Measurements from ENCODE around the gene ART5. TPM values are rescaled to one million over a fixed set of nuclear protein-coding genes. Genes with fewer than 3 reads are reported as not detected.

Gene ART5
- total RNA-seq, 2 donors from 2014 or later = 6.4 to 7.8 TPM

DNA sequence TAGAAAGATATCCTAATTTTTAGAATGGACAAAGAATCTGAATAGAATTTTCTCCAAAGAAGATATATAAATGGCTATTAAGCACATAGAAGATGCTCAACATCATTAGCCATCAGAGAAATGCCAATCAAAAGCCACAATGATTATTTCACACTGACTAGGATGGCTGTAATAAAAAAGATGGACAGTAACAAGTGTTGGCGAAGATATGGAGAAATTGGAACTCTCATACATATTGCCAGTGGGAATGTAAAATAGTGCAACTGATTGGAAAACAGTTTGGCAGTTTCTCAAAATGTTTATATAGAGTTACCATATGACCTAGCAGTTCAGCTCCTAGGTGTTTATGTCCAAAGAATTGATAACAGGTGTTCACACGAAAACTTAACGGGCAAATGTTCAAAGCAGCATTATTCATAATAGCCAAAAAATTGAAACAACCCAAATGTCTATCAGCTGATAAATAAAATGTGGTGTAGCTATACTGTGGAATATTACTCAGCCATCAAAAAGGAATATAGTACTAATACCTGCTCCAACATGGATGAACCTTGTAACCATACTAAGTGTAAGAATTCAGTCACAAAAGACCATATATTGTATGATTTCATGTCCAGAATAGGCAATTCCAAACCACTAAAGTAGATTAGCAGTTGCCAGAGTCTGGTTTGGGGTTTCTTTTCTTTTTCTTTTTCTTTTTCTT, 29.7 kb downstream of the ART5 start:
- Mint-ChIP-seq H3K27ac (no peak overlapping the region), H3K4me1 (peaks cover 18% of the 10 kb centered on the region), H3K27me3 (ENCODE audit: insufficient read depth) (peaks cover 42% of the 10 kb centered on the region), H3K36me3 (ENCODE audit: low read depth) (no peaks in the 10 kb centered on the region), H3K9me3 (peaks cover 4% of the 10 kb centered on the region), H3K4me3 (no peak overlapping the region)
- Histone ChIP-seq H3K36me3 (ENCODE audit: control insufficient read depth, insufficient read depth, low read length) (no peaks in the 10 kb centered on the region), H3K9me3 (ENCODE audit: control insufficient read depth, low read length) (peaks cover 8% of the 10 kb centered on the region), H3K27me3 (ENCODE audit: control insufficient read depth, insufficient read depth, low read length, poor library complexity, severe bottlenecking) (peaks cover 8% of the 10 kb centered on the region), H3K4me3 (ENCODE audit: low read length) (no peak overlapping the region), H3K27ac (ENCODE audit: low read depth, low read length) (no peak overlapping the region), H3K4me1 (ENCODE audit: control insufficient read depth, insufficient read depth, low read length) (no peaks in the 10 kb centered on the region), H3K9ac (ENCODE audit: extremely low read depth, low read length, poor library complexity, severe bottlenecking) (no peak overlapping the region)
- TF ChIP-seq, protein P1, sequence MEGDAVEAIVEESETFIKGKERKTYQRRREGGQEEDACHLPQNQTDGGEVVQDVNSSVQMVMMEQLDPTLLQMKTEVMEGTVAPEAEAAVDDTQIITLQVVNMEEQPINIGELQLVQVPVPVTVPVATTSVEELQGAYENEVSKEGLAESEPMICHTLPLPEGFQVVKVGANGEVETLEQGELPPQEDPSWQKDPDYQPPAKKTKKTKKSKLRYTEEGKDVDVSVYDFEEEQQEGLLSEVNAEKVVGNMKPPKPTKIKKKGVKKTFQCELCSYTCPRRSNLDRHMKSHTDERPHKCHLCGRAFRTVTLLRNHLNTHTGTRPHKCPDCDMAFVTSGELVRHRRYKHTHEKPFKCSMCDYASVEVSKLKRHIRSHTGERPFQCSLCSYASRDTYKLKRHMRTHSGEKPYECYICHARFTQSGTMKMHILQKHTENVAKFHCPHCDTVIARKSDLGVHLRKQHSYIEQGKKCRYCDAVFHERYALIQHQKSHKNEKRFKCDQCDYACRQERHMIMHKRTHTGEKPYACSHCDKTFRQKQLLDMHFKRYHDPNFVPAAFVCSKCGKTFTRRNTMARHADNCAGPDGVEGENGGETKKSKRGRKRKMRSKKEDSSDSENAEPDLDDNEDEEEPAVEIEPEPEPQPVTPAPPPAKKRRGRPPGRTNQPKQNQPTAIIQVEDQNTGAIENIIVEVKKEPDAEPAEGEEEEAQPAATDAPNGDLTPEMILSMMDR (conservative IDR thresholded peaks at IDR 0.05) = no peak
- 75 to 82% methylated on average over 2 to 3 of the region's 3 CpGs for WGBS, 2 experiments (ENCODE audit: insufficient coverage in 1 of 2, insufficient read length in 1 of 2)
- DNase-seq = no peak

DNA sequence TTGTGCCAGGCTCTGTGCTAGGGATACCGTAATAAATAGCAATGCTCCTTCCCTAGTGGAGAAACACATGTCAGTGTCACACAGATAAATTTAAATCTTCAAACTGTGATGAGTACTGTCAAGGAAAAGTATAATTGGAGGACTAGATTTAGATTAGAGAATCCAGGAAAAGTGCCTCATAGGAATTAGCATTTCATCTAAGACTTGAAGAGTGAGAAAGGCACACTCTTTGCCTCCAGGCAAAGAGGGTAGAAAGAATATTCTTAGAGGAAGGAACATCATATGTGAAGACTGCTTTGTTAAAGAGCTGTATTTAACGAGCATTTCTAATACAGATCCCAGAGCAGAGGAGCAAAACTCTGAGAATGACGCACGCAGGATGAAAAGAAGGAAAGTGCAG, 30.9 kb downstream of the ART5 start:
- no peak overlapping the region for H3K4me3 Mint-ChIP-seq
- H3K36me3 Mint-ChIP-seq (ENCODE audit: low read depth) = no peaks in the 10 kb centered on the region
- no peak overlapping the region for H3K9ac ChIP-seq (ENCODE audit: extremely low read depth, low read length, poor library complexity, severe bottlenecking)
- peaks cover 6% of the 10 kb centered on the region for H3K27me3 ChIP-seq (ENCODE audit: control insufficient read depth, insufficient read depth, low read length, poor library complexity, severe bottlenecking)
- DNase-seq = no peak
- peaks cover 8% of the 10 kb centered on the region for H3K9me3 ChIP-seq (ENCODE audit: control insufficient read depth, low read length)
- no peaks in the 10 kb centered on the region for H3K36me3 ChIP-seq (ENCODE audit: control insufficient read depth, insufficient read depth, low read length)
- H3K27ac Mint-ChIP-seq = no peak overlapping the region
- no peaks in the 10 kb centered on the region for H3K4me1 ChIP-seq (ENCODE audit: control insufficient read depth, insufficient read depth, low read length)
- TF ChIP-seq, protein P1 (conservative IDR thresholded peaks at IDR 0.05) = no peak
- H3K4me3 ChIP-seq (ENCODE audit: low read length) = no peak overlapping the region
- peaks cover 4% of the 10 kb centered on the region for H3K9me3 Mint-ChIP-seq
- peaks cover 29% of the 10 kb centered on the region for H3K27me3 Mint-ChIP-seq (ENCODE audit: insufficient read depth)
- 77 to 95% methylated on average over 4 of the region's 4 CpGs for WGBS, 2 experiments (ENCODE audit: insufficient coverage in 1 of 2, insufficient read length in 1 of 2)
- peak overlapping the region; percentile 17 for H3K27ac ChIP-seq (ENCODE audit: low read depth, low read length)
- peaks cover 18% of the 10 kb centered on the region for H3K4me1 Mint-ChIP-seq

DNA sequence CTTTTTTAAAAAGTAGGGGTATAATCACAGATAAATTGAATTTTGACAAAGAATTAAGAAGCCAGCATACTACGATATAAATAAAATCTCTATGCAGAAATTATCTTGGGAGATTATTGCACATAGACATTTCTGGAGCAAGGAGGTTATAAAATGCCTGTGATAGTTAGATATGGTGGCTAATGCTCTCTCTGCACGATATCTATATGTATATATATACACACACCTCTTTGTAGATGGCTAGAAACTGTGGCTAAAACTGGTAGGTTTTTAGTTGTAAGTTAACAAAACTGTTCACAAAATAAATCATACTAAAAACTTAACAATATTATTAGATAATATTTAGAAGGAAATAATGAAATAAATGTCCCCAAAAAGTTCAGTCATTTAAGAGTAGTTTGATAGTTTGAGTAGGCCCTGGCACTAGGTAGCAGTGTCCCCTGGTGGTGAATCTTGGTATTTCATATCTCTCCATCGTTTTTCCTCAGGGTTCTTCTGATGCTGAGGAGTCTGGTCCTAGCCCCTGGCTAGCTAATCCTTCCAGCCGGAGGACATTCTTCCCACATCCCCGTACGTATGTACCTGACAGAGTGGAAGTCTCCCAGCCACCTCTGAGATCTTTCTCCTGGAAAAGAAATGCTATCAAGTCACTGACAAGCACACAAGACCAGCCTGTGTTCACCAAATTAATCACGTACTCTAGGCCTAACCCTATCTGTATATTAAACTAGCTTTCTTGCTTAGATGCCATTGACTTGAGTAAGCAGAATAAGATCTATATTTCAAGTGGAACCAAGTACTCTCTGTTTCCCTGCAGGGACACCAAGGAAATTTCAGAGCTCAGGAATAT, 32.2 kb downstream of the ART5 start:
- peaks cover 8% of the 10 kb centered on the region for H3K9me3 ChIP-seq (ENCODE audit: control insufficient read depth, low read length)
- DNase-seq = peak; percentile 82

More for the DNA sequence above, 32.2 kb downstream of the ART5 start:
- Histone ChIP-seq H3K27ac (ENCODE audit: low read depth, low read length) (no peak overlapping the region), H3K4me3 (ENCODE audit: low read length) (no peak overlapping the region), H3K27me3 (ENCODE audit: control insufficient read depth, insufficient read depth, low read length, poor library complexity, severe bottlenecking) (no peaks in the 10 kb centered on the region), H3K4me1 (ENCODE audit: control insufficient read depth, insufficient read depth, low read length) (no peaks in the 10 kb centered on the region), H3K36me3 (ENCODE audit: control insufficient read depth, insufficient read depth, low read length) (no peaks in the 10 kb centered on the region), H3K9ac (ENCODE audit: extremely low read depth, low read length, poor library complexity, severe bottlenecking) (no peak overlapping the region)
- TF ChIP-seq, protein P1 (conservative IDR thresholded peaks at IDR 0.05) = peak; percentile 91
- Mint-ChIP-seq H3K9me3 (peaks cover 4% of the 10 kb centered on the region), H3K4me3 (no peak overlapping the region), H3K27me3 (ENCODE audit: insufficient read depth) (peaks cover 23% of the 10 kb centered on the region), H3K4me1 (peaks cover 10% of the 10 kb centered on the region), H3K36me3 (ENCODE audit: low read depth) (no peaks in the 10 kb centered on the region), H3K27ac (no peak overlapping the region)
- 59 to 60% methylated on average over 4 to 6 of the region's 7 CpGs for WGBS, 2 experiments (ENCODE audit: insufficient coverage in 1 of 2, insufficient read length in 1 of 2)
